Stomach (tissue), 9 donors: ENCODE data around the gene TFB1M. TPM values are rescaled to one million over a fixed set of nuclear protein-coding genes. Genes with fewer than 3 reads are reported as not detected.

Source experiments
- DNase-seq, 2 donors: peaks; one replicate each; pipeline versions ENCODE4 v3.0.0 to v3.0.0-alpha.2; 2013 to 2019
- H3K27ac ChIP-seq, 5 donors: fragments of 200-600 bp in 4 of 5; sonication (generic) in 4 of 5; one replicate each; pipeline ENCODE4 v1.5.1; 2013 to 2019; ENCODE audit warnings: mild to moderate bottlenecking in 1 of 5, moderate library complexity in 1 of 5
- H3K27me3 ChIP-seq, 3 donors: fragments of 200-600 bp; sonication (generic); one replicate each; pipeline ENCODE4 v1.5.1; 2017 to 2019; ENCODE audit warnings: mixed run types in 1 of 3
- H3K36me3 ChIP-seq, 4 donors: fragments of 200-600 bp; sonication (generic); 1 replicate in 3 of 4; 2 replicates in 1 of 4; pipeline ENCODE4 v1.5.1; 2016 to 2019
- H3K4me1 ChIP-seq, 4 donors: fragments of 200-600 bp; sonication (generic); one replicate each; pipeline ENCODE4 v1.5.1; 2016 to 2019
- H3K4me3 ChIP-seq, 4 donors: fragments of 200-600 bp; sonication (generic) in 3 of 4; one replicate each; pipeline ENCODE4 v1.5.1; 2016 to 2019; ENCODE audit warnings: mild to moderate bottlenecking in 1 of 4
- H3K9me3 ChIP-seq, 4 donors: fragments of 200-600 bp; sonication (generic); one replicate each; pipeline ENCODE4 v1.5.1; 2016 to 2019
- EP300 ChIP-seq: sonication (generic); formaldehyde crosslinking; IDR thresholded peaks from one replicate; pipeline ENCODE4 v1.6.1; 2017; ENCODE audit warnings: antibody characterized with exemption
- POLR2A ChIP-seq, 4 donors: fragments of 450-650 bp; IDR thresholded peaks; one replicate each; pipeline ENCODE4 v1.6.1; 2016; ENCODE audit warnings: antibody characterized with exemption in 4 of 4, control low read depth in 2 of 4, mild to moderate bottlenecking in 1 of 4, moderate library complexity in 1 of 4
- POLR2AphosphoS5 ChIP-seq, 3 donors: sonication (generic); formaldehyde crosslinking; IDR thresholded peaks; one replicate each; pipeline ENCODE4 v1.6.1; 2016; ENCODE audit warnings: antibody characterized with exemption in 3 of 3
- WGBS, 5 donors: extraction: QIAGEN DNeasy Blood & Tissue Kit in 3 of 5; methylation state at CpG; one replicate each; pipeline versions ENCODE4 v1.1.5 to v1.1.7; 2013 to 2018; 5-methylcytosine and 5-hydroxymethylcytosine counted together
- intact Hi-C: fragments of 100-400 bp; cut with DNase I; formaldehyde crosslinking; loops from one replicate; pipeline ENCODE4 v1.15.1; 2023; ENCODE audit warnings: low total_unique reads
- polyA plus RNA-seq, 3 donors: library from polyadenylated mRNA; stranded (reverse); fragments of 200-250 nt; gene quantifications; one replicate each; pipeline ENCODE4 v1.2.3, GENCODE V29; 2013
- total RNA-seq, 5 donors: library from RNA; depleted of rRNA; stranded (reverse); fragments of >200 nt; gene quantifications; one replicate each; pipeline versions ENCODE4 v1.1.0 to v1.2.3, GENCODE V29; 2014 to 2016
- TF ChIP-seq, protein P1 (sequence below), 7 experiments: fragments of 450-650 bp in 4 of 7; fragments of 200-600 bp in 3 of 7; sonication (generic) in 3 of 7; IDR thresholded peaks; one replicate each; pipeline ENCODE4 v1.5.1; 2016 to 2019; ENCODE audit warnings: antibody characterized with exemption in 7 of 7, control low read depth in 2 of 7, mild to moderate bottlenecking in 1 of 7
- donor health status: healthy with polysubstance abuse.
- donor health status: Bipolar disorder and iron deficiency.
- donor health status: healthy.

Gene TFB1M
- total and polyA plus RNA-seq, 8 donors: 5.4 to 37.9 (median 13.7) TPM

DNA sequence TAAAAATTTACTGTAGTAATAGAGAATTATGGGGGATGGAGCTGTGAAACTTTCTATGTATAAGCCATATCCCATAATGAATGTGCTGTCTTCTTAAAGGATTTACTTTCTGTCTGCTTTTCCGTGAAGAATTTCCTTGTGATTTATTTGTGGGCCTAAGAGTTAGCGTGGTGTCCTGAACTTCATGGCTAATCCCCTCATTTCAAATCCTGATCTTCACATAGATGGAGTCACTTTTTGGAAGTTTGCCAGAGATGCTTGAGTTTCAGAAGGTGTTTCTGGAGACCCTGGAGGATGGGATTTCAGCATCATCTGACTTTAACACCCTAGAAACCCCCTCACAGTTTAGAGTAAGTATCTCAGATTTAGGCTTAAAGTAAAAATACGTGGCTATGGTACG lies 69.8 kb downstream of the TFB1M start:
- no peaks in the 10 kb centered on the region for H3K27me3 ChIP-seq
- DNase-seq: no peak
- H3K4me1 ChIP-seq: peaks cover 0 to 13% (median 0%) of the 10 kb centered on the region in 4 donors
- no peak overlapping the region for H3K27ac ChIP-seq
- intact Hi-C loops: no loop called here
- no peaks in the 10 kb centered on the region for H3K9me3 ChIP-seq
- 73 to 88% (median 82%) methylated on average over 4 of the region's 4 CpGs for WGBS, 5 donors
- H3K4me3 ChIP-seq: no peak overlapping the region
- TF ChIP-seq, protein P1, sequence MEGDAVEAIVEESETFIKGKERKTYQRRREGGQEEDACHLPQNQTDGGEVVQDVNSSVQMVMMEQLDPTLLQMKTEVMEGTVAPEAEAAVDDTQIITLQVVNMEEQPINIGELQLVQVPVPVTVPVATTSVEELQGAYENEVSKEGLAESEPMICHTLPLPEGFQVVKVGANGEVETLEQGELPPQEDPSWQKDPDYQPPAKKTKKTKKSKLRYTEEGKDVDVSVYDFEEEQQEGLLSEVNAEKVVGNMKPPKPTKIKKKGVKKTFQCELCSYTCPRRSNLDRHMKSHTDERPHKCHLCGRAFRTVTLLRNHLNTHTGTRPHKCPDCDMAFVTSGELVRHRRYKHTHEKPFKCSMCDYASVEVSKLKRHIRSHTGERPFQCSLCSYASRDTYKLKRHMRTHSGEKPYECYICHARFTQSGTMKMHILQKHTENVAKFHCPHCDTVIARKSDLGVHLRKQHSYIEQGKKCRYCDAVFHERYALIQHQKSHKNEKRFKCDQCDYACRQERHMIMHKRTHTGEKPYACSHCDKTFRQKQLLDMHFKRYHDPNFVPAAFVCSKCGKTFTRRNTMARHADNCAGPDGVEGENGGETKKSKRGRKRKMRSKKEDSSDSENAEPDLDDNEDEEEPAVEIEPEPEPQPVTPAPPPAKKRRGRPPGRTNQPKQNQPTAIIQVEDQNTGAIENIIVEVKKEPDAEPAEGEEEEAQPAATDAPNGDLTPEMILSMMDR (IDR thresholded peaks at IDR 0.05): no peak
- no peak for TF ChIP-seq POLR2AphosphoS5 (IDR thresholded peaks at IDR 0.05)
- no peak for TF ChIP-seq EP300
- no peak for TF ChIP-seq POLR2A (IDR thresholded peaks at IDR 0.05)
- peaks cover 0 to 11% (median 9%) of the 10 kb centered on the region in 4 donors for H3K36me3 ChIP-seq

DNA sequence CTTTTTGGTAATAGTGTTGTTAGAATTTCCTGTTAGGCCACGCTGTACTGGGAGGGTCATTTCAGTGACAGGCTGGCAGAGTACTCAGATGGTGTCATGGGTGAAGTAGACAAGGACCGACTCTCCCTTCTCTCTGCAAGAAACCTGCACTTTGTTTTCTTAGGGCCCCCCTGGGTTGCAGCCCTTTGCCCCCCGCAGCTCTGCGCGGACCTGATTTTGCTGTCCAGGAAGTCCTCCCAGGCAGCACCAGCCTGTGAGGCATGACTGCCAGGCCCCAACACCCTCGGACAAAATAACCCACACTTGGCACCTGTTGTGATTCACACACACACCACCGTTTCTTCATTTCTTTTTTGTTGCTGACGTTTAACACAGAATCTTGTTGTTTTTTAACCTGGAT lies 72.3 kb downstream of the TFB1M start:
- TF ChIP-seq, protein P1 (IDR thresholded peaks at IDR 0.05): no peak
- TF ChIP-seq POLR2A (IDR thresholded peaks at IDR 0.05) (no peak), EP300 (no peak), POLR2AphosphoS5 (IDR thresholded peaks at IDR 0.05) (no peak)
- H3K27ac ChIP-seq: no peak overlapping the region
- H3K4me3 ChIP-seq: no peak overlapping the region
- intact Hi-C loops: no loop called here
- WGBS, 5 donors: 79 to 88% (median 83%) methylated on average over 8 of the region's 8 CpGs
- H3K27me3 ChIP-seq: no peaks in the 10 kb centered on the region
- DNase-seq: no peak
- H3K36me3 ChIP-seq: peaks cover 0 to 11% (median 7%) of the 10 kb centered on the region in 4 donors
- peaks cover 0 to 6% (median 2%) of the 10 kb centered on the region in 4 donors for H3K9me3 ChIP-seq
- no peaks in the 10 kb centered on the region for H3K4me1 ChIP-seq

- WGBS, 5 donors: 93 to 97% (median 96%) methylated on average over 19 of the region's 19 CpGs
- no peak overlapping the region for H3K27ac ChIP-seq
- TF ChIP-seq EP300 (no peak), POLR2AphosphoS5 (IDR thresholded peaks at IDR 0.05) (no peak), POLR2A (IDR thresholded peaks at IDR 0.05) (no peak)
- TF ChIP-seq, protein P1 (IDR thresholded peaks at IDR 0.05): no peak
- no peaks in the 10 kb centered on the region for H3K4me1 ChIP-seq
- no peaks in the 10 kb centered on the region for H3K27me3 ChIP-seq
- DNase-seq: no peak
- H3K4me3 ChIP-seq: no peak overlapping the region
- intact Hi-C loops: no loop called here
- H3K36me3 ChIP-seq: peaks cover 0 to 8% (median 7%) of the 10 kb centered on the region in 4 donors
- H3K9me3 ChIP-seq: peaks cover 0 to 6% (median 2%) of the 10 kb centered on the region in 4 donors
Observed at GRCh38 chr6:155240905-155241600, 73.2 kb downstream of the TFB1M start.

GRCh38 chr6:155237613-155238012 lies 76.7 kb downstream of the TFB1M start:
- H3K9me3 ChIP-seq: peaks cover 0 to 6% (median 2%) of the 10 kb centered on the region in 4 donors
- peaks cover 0 to 7% (median 3%) of the 10 kb centered on the region in 4 donors for H3K36me3 ChIP-seq
- intact Hi-C loops: no loop called here
- 57 to 100% (median 98%) methylated on average over 1 of the region's 1 CpG for WGBS, 5 donors
- no peak overlapping the region for H3K27ac ChIP-seq
- DNase-seq: no peak
- H3K4me3 ChIP-seq: no peak overlapping the region
- peaks cover 0 to 7% (median 0%) of the 10 kb centered on the region in 4 donors for H3K4me1 ChIP-seq
- TF ChIP-seq POLR2A (IDR thresholded peaks at IDR 0.05): no peak
- TF ChIP-seq EP300: no peak
- TF ChIP-seq POLR2AphosphoS5 (IDR thresholded peaks at IDR 0.05): no peak
- TF ChIP-seq, protein P1 (IDR thresholded peaks at IDR 0.05): no peak
- no peaks in the 10 kb centered on the region for H3K27me3 ChIP-seq
